Eye (tissue), 1 donor: ENCODE data around the gene TASOR2.

Experiments used
- DNase-seq: peaks from one replicate; pipeline ENCODE4 v3.0.0-alpha.2; 2015

TASOR2 gene

GRCh38 chr10:5656737-5657579 lies 27.7 kb upstream of the TASOR2 start:
- no peak for DNase-seq

- peak; percentile 45 for DNase-seq
Observed at GRCh38 chr10:5658871-5659618, 25.6 kb upstream of the TASOR2 start.

GRCh38 chr10:5659702-5660528 lies 24.7 kb upstream of the TASOR2 start:
- DNase-seq = no peak

GRCh38 chr10:5661043-5661442 lies 23.6 kb upstream of the TASOR2 start:
- DNase-seq = no peak

GRCh38 chr10:5662708-5663579 lies 21.7 kb upstream of the TASOR2 start:
- DNase-seq = no peak

GRCh38 chr10:5663692-5664427 lies 20.8 kb upstream of the TASOR2 start:
- no peak for DNase-seq

- peak; percentile 61 for DNase-seq
Observed at GRCh38 chr10:5665373-5666007, 19.1 kb upstream of the TASOR2 start.

- DNase-seq = peak; percentile 80
Observed at GRCh38 chr10:5666008-5666840, 18.4 kb upstream of the TASOR2 start, which contains the start of gene ASB13. ASB13 (minus strand) TSS chr10:5666595; CDS start chr10:5666551, 44 bp downstream.

- no peak for DNase-seq
Observed at GRCh38 chr10:5666841-5667630, 17.6 kb upstream of the TASOR2 start.

- no peak for DNase-seq
Observed at GRCh38 chr10:5668429-5668828, 16.2 kb upstream of the TASOR2 start.

- DNase-seq = no peak
Observed at GRCh38 chr10:5669604-5670003, 15.0 kb upstream of the TASOR2 start.

- DNase-seq = no peak
Observed at GRCh38 chr10:5670662-5671375, 13.8 kb upstream of the TASOR2 start.

GRCh38 chr10:5678397-5679036 lies 6.1 kb upstream of the TASOR2 start:
- DNase-seq = no peak

- no peak for DNase-seq
Observed at GRCh38 chr10:5679037-5679435, 5.6 kb upstream of the TASOR2 start.

GRCh38 chr10:5679606-5680005 lies 5.0 kb upstream of the TASOR2 start:
- DNase-seq = no peak

GRCh38 chr10:5681930-5682329 lies 2.7 kb upstream of the TASOR2 start:
- no peak for DNase-seq

GRCh38 chr10:5683065-5683464 lies 1.6 kb upstream of the TASOR2 start:
- no peak for DNase-seq
